Fibroblast of skin of left quadriceps (primary cell): ENCODE data around the gene HOXA10.
A peak's percentile ranks its signal among the peaks of the same experiment; 100 is the strongest.

ENCODE experiments used
- DNase-seq, 2 experiments: peaks; one replicate each; pipeline ENCODE4 v3.0.0-alpha.2; 2013; ENCODE audit warnings: low read depth in 2 of 2

HOXA10 gene

GRCh38 chr7:27191161-27191731 is 17.1 kb upstream of the HOXA10 start:
- no peak for DNase-seq

GRCh38 chr7:27189997-27190748 is 16.1 kb upstream of the HOXA10 start:
- DNase-seq, result no peak

- DNase-seq, result no peak
Observed at GRCh38 chr7:27189295-27189996, 15.3 kb upstream of the HOXA10 start.

GRCh38 chr7:27188386-27189294 is 14.5 kb upstream of the HOXA10 start:
- DNase-seq, result no peak

- no peak for DNase-seq
Observed at GRCh38 chr7:27187475-27188385, 13.6 kb upstream of the HOXA10 start.

GRCh38 chr7:27186668-27187474 is 12.8 kb upstream of the HOXA10 start:
- DNase-seq, result no peak

GRCh38 chr7:27185854-27186667 is 11.9 kb upstream of the HOXA10 start:
- no peak for DNase-seq

GRCh38 chr7:27185013-27185853 is 11.1 kb upstream of the HOXA10 start, which contains the start of gene HOXA11:
Gene HOXA11 (minus strand): TSS chr7:27185232. CDS start chr7:27185144, 88 bp downstream.
- peak; percentile 85 to 86 for DNase-seq

- no peak for DNase-seq
Observed at GRCh38 chr7:27184337-27185012, 10.4 kb upstream of the HOXA10 start.

- no peak for DNase-seq
Observed at GRCh38 chr7:27183682-27184336, 9.7 kb upstream of the HOXA10 start.

GRCh38 chr7:27182861-27183681 is 9.0 kb upstream of the HOXA10 start:
- no peak for DNase-seq

- DNase-seq, result no peak
Observed at GRCh38 chr7:27182285-27182841, 8.2 kb upstream of the HOXA10 start.

- DNase-seq, result no peak
Observed at GRCh38 chr7:27181795-27182275, 7.7 kb upstream of the HOXA10 start.

GRCh38 chr7:27180431-27181420 is 6.6 kb upstream of the HOXA10 start:
- DNase-seq, result no peak
